Loucy (cell line): ENCODE measurements around the gene ZNF417.

Source experiments
- CTCF ChIP-seq: fragments of 200-600 bp; sonication (generic); conservative IDR thresholded peaks from 2 replicates; pipeline ENCODE4 v1.5.1; 2014; ENCODE audit warnings: mild to moderate bottlenecking, antibody characterized with exemption, low read length
- EZH2phosphoT487 ChIP-seq: fragments of 200-600 bp; IDR thresholded peaks from 2 replicates; pipeline ENCODE4 v1.6.1; 2018; ENCODE audit warnings: antibody characterized with exemption, mild to moderate bottlenecking, moderate library complexity, borderline replicate concordance

DNA sequence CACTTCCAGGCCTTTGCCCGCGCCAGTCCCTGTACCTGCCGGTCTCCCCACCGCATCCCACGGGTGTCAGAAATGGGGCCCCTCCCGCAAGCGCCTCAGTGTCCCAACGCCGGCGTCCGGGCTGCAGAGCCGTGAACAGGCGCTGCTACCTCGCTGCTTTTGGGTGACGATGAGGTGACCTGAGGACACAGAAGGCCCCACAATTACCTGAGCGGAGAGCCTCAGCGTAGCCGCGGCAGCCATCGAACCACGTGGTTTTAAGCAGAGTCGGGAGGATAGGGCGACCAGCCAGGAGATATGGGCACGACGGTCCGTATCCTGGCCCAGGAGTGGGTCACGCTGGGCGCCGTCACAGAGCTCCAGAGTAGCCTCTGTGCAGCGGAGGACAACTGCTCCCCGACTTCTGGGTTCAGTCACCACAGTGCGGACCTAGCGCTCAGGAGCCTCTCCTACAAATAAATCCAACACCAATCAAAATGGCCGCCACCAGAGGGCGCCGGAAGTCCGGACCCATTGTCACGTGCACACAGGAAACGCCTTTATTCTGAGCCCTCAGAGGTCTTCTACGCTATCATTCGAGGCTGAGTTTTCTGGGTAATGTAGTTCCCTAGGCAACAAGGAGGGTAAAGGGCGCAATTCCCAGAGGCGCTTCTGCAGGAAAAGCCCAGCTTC, 27.7 kb downstream of the ZNF417 start, which contains the start of gene ZNF814:
- TF ChIP-seq CTCF (peak; percentile 33), EZH2phosphoT487 (no peak)
